GM23338 (cell line): ENCODE data around the gene ZNF185. TPM values are rescaled to one million over a fixed set of nuclear protein-coding genes. Genes with fewer than 3 reads are reported as not detected.
A peak's percentile ranks its signal among the peaks of the same experiment; 100 is the strongest.

Experiments used
- ATAC-seq: fragments of 200-7000 bp; cut with Tn5 transposase; 3 replicates; pipeline ENCODE4 v1.9.1; 2020
- DNase-seq: peaks from one replicate; pipeline ENCODE4 v3.0.0-alpha.2; 2015; ENCODE audit warnings: low spot score
- H2AFZ ChIP-seq: fragments of 200-600 bp; sonication (generic); 2 replicates; pipeline ENCODE4 v1.8.0; 2016; ENCODE audit warnings: antibody characterized with exemption, mild to moderate bottlenecking, moderate library complexity
- H3F3A ChIP-seq: fragments of 200-600 bp; sonication (generic); replicated peaks from 2 replicates; pipeline ENCODE4 v1.8.0; 2017; ENCODE audit warnings: antibody characterized with exemption, mixed run types, low read depth
- H3K27ac ChIP-seq: fragments of 200-600 bp; sonication (generic); 2 replicates; pipeline ENCODE4 v1.6.1; 2016; ENCODE audit warnings: low read depth
- H3K27me3 ChIP-seq: fragments of 200-600 bp; sonication (generic); 2 replicates; pipeline ENCODE4 v1.8.0; 2016; ENCODE audit warnings: mild to moderate bottlenecking, mixed run types, moderate library complexity; ENCODE audit not compliant: insufficient read depth
- H3K36me3 ChIP-seq: fragments of 200-600 bp; sonication (generic); 2 replicates; pipeline ENCODE4 v1.8.0; 2016; ENCODE audit warnings: mild to moderate bottlenecking; ENCODE audit not compliant: insufficient read depth
- H3K4me1 ChIP-seq: fragments of 200-600 bp; sonication (generic); 2 replicates; pipeline ENCODE4 v1.8.0; 2016; ENCODE audit warnings: mild to moderate bottlenecking, moderate library complexity; ENCODE audit not compliant: insufficient read depth
- H3K4me2 ChIP-seq: fragments of 200-600 bp; sonication (generic); 2 replicates; pipeline ENCODE4 v1.7.1; 2017; ENCODE audit warnings: mixed run types
- H3K4me3 ChIP-seq: fragments of 200-600 bp; sonication (generic); 2 replicates; pipeline ENCODE4 v1.6.1; 2016; ENCODE audit warnings: mixed run types
- H3K79me2 ChIP-seq: fragments of 200-600 bp; sonication (generic); replicated peaks from 2 replicates; pipeline ENCODE4 v1.8.0; 2017; ENCODE audit warnings: mild to moderate bottlenecking; ENCODE audit not compliant: insufficient read depth
- H3K9me2 ChIP-seq: fragments of 200-600 bp; sonication (generic); 2 replicates; pipeline ENCODE4 v1.8.0; 2017; ENCODE audit not compliant: insufficient read depth
- H4K20me1 ChIP-seq: fragments of 200-600 bp; sonication (generic); replicated peaks from 2 replicates; pipeline ENCODE4 v1.8.0; 2017; ENCODE audit warnings: mild to moderate bottlenecking; ENCODE audit not compliant: insufficient read depth
- H3K27ac Mint-ChIP-seq: 2 replicates; pipeline ENCODE4 v1.8.0; 2020; ENCODE audit warnings: inconsistent platforms, mild to moderate bottlenecking, moderate library complexity, mixed read lengths
- H3K27me3 Mint-ChIP-seq: 3 replicates; pipeline ENCODE4 v1.8.0; 2022; ENCODE audit warnings: low read depth, mild to moderate bottlenecking, moderate library complexity, mixed read lengths, inconsistent platforms; ENCODE audit not compliant: insufficient read depth, poor library complexity
- H3K36me3 Mint-ChIP-seq: 3 replicates; pipeline ENCODE4 v1.8.0; 2021; ENCODE audit warnings: low read depth, mild to moderate bottlenecking, inconsistent platforms, moderate library complexity, mixed read lengths
- H3K4me1 Mint-ChIP-seq: 3 replicates; pipeline ENCODE4 v1.8.0; 2020; ENCODE audit warnings: mild to moderate bottlenecking, inconsistent platforms, mixed read lengths
- H3K4me3 Mint-ChIP-seq: 3 replicates; pipeline ENCODE4 v1.8.0; 2021; ENCODE audit warnings: moderate library complexity, mild to moderate bottlenecking, inconsistent platforms, mixed read lengths
- H3K9me3 Mint-ChIP-seq: 3 replicates; pipeline ENCODE4 v1.8.0; 2020; ENCODE audit warnings: moderate library complexity, mild to moderate bottlenecking, inconsistent platforms, mixed read lengths
- EZH2 ChIP-seq: fragments of 200-600 bp; sonication (generic); IDR thresholded peaks from one replicate; pipeline ENCODE4 v1.8.0; 2017; ENCODE audit warnings: antibody characterized with exemption, mild to moderate bottlenecking, low read depth; ENCODE audit not compliant: unreplicated experiment
- EZH2phosphoT487 ChIP-seq: fragments of 200-600 bp; sonication (generic); IDR thresholded peaks from one replicate; pipeline ENCODE4 v1.8.1; 2018; ENCODE audit warnings: antibody characterized with exemption; ENCODE audit not compliant: unreplicated experiment
- JUNB ChIP-seq: IDR thresholded peaks from one replicate; pipeline ENCODE4 v1.6.1; 2016; ENCODE audit warnings: antibody characterized with exemption; ENCODE audit not compliant: unreplicated experiment
- NANOG ChIP-seq: IDR thresholded peaks from 2 replicates; pipeline ENCODE4 v1.6.1; 2016; ENCODE audit warnings: antibody characterized with exemption, borderline replicate concordance
- STAT1 ChIP-seq: IDR thresholded peaks from one replicate; pipeline ENCODE4 v1.6.1; 2016; ENCODE audit warnings: antibody characterized with exemption; ENCODE audit not compliant: unreplicated experiment
- ZNF114 ChIP-seq: fragments of 250-450 bp; sonication (Bioruptor Pico); IDR thresholded peaks from 2 replicates; pipeline ENCODE4 v1.5.0; 2020; ENCODE audit warnings: mild to moderate bottlenecking, moderate library complexity
- polyA plus RNA-seq: library from polyadenylated mRNA; unstranded; fragments of >200 nt; fragmentation: Nextera tagmentation; extraction: Ambion mirVana; gene quantifications from 2 replicates; pipeline ENCODE4 v1.2.1, GENCODE V29; 2016
- total RNA-seq: library from RNA; depleted of rRNA; stranded (reverse); fragments of >200 nt; shearing (Covaris generic); gene quantifications from 2 replicates; pipeline ENCODE4 v1.2.3, GENCODE V29; 2014
- TF ChIP-seq, protein P1 (sequence below): fragments of 250-450 bp; sonication (Bioruptor Pico); IDR thresholded peaks from 2 replicates; pipeline ENCODE4 v1.5.0; 2020; ENCODE audit warnings: mild to moderate bottlenecking, moderate library complexity

ZNF185 gene
- total and polyA plus RNA-seq, 2 experiments from 2014 or later = 2.9 to 7.8 TPM

DNA sequence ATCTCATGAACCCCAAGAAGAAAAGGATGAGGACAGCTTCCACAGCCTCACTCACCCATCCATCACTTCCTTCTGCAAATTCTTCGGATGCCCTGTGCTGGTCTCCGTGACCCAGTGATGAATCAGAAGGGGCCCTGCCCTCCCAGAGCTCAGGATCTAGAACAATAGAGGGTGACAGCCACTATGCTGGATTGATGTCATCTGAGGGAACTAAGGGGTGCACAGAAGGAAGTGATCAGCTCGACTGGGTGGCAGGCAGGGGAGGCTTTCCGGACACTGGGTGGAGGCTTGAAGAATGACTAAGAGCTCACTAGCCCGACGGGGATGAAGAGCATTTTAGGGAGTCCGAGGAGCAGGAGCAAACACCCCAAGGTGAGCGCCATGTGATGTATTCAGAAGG lies 1.4 kb upstream of the ZNF185 start (continued):
- TF ChIP-seq, protein P1, sequence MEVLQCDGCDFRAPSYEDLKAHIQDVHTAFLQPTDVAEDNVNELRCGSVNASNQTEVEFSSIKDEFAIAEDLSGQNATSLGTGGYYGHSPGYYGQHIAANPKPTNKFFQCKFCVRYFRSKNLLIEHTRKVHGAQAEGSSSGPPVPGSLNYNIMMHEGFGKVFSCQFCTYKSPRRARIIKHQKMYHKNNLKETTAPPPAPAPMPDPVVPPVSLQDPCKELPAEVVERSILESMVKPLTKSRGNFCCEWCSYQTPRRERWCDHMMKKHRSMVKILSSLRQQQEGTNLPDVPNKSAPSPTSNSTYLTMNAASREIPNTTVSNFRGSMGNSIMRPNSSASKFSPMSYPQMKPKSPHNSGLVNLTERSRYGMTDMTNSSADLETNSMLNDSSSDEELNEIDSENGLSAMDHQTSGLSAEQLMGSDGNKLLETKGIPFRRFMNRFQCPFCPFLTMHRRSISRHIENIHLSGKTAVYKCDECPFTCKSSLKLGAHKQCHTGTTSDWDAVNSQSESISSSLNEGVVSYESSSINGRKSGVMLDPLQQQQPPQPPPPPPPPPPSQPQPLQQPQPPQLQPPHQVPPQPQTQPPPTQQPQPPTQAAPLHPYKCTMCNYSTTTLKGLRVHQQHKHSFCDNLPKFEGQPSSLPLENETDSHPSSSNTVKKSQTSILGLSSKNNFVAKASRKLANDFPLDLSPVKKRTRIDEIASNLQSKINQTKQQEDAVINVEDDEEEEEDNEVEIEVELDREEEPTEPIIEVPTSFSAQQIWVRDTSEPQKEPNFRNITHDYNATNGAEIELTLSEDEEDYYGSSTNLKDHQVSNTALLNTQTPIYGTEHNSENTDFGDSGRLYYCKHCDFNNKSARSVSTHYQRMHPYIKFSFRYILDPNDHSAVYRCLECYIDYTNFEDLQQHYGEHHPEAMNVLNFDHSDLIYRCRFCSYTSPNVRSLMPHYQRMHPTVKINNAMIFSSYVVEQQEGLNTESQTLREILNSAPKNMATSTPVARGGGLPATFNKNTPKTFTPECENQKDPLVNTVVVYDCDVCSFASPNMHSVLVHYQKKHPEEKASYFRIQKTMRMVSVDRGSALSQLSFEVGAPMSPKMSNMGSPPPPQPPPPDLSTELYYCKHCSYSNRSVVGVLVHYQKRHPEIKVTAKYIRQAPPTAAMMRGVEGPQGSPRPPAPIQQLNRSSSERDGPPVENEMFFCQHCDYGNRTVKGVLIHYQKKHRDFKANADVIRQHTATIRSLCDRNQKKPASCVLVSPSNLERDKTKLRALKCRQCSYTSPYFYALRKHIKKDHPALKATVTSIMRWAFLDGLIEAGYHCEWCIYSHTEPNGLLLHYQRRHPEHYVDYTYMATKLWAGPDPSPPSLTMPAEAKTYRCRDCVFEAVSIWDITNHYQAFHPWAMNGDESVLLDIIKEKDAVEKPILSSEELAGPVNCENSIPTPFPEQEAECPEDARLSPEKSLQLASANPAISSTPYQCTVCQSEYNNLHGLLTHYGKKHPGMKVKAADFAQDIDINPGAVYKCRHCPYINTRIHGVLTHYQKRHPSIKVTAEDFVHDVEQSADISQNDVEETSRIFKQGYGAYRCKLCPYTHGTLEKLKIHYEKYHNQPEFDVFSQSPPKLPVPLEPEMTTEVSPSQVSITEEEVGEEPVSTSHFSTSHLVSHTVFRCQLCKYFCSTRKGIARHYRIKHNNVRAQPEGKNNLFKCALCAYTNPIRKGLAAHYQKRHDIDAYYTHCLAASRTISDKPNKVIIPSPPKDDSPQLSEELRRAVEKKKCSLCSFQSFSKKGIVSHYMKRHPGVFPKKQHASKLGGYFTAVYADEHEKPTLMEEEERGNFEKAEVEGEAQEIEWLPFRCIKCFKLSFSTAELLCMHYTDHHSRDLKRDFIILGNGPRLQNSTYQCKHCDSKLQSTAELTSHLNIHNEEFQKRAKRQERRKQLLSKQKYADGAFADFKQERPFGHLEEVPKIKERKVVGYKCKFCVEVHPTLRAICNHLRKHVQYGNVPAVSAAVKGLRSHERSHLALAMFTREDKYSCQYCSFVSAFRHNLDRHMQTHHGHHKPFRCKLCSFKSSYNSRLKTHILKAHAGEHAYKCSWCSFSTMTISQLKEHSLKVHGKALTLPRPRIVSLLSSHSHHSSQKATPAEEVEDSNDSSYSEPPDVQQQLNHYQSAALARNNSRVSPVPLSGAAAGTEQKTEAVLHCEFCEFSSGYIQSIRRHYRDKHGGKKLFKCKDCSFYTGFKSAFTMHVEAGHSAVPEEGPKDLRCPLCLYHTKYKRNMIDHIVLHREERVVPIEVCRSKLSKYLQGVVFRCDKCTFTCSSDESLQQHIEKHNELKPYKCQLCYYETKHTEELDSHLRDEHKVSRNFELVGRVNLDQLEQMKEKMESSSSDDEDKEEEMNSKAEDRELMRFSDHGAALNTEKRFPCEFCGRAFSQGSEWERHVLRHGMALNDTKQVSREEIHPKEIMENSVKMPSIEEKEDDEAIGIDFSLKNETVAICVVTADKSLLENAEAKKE (CRISPR knock-in tag) = no peak
- no peak for TF ChIP-seq EZH2phosphoT487
- no peak for TF ChIP-seq EZH2

DNA sequence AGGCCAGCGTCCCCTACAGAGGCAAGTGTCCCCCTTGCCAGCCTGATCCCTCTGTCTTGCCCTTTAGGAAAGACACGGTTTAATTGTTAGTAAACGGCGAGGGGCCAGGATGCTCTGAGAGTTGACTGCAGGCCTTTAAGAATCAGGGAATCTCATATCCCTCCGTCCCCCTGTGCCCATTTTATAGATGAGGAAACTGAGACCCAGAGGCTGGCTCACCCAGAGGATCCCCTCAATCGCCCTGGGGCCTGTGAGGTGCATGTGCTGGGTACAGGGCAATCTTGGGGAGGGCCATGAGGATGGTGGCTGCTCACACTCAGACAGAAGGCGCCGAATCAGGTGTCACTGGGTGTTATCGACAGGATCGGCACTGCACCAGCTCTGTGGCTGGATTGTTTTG lies 575 bp downstream of the ZNF185 start:
- Histone ChIP-seq H3K4me3 (peak overlapping the region; percentile 55), H3K4me1 (peaks cover 4% of the 10 kb centered on the region; the same call in 1 of the 2 replicates), H2AFZ (no peak overlapping the region), H3K27ac (no peak overlapping the region), H3K79me2 (no peaks in the 10 kb centered on the region), H3K4me2 (peak overlapping the region; percentile 75), H3F3A (no peaks in the 10 kb centered on the region), H3K27me3 (no peaks in the 10 kb centered on the region), H3K9me2 (no peaks in the 10 kb centered on the region), H3K36me3 (no peaks in the 10 kb centered on the region), H4K20me1 (no peaks in the 10 kb centered on the region)
- no peaks in the 10 kb centered on the region; the same call in 2 of the 3 replicates for H3K36me3 Mint-ChIP-seq
- H3K27ac Mint-ChIP-seq = no peak overlapping the region
- ATAC-seq = no peak
- H3K27me3 Mint-ChIP-seq = peaks cover 3% of the 10 kb centered on the region
- peaks cover 32% of the 10 kb centered on the region for H3K4me1 Mint-ChIP-seq
- no peaks in the 10 kb centered on the region for H3K9me3 Mint-ChIP-seq
- peak overlapping the region; percentile 42; the same call in 2 of the 3 replicates for H3K4me3 Mint-ChIP-seq
- DNase-seq = no peak
- TF ChIP-seq ZNF114 (CRISPR knock-in tag) = no peak
- no peak for TF ChIP-seq NANOG
- no peak for TF ChIP-seq JUNB
- TF ChIP-seq STAT1 = no peak
- TF ChIP-seq, protein P1 (CRISPR knock-in tag) = no peak
